Vagina (tissue), 2 donors: ENCODE measurements around the gene RRP36.

Experiments
- CTCF ChIP-seq, 3 experiments: fragments of 450-650 bp in 2 of 3; fragments of 200-600 bp in 1 of 3; sonication (generic) in 1 of 3; IDR thresholded peaks; one replicate each; pipeline ENCODE4 v1.5.1; 2017 to 2019; ENCODE audit warnings: antibody characterized with exemption in 3 of 3, mild to moderate bottlenecking in 2 of 3, moderate library complexity in 2 of 3
- POLR2AphosphoS5 ChIP-seq, 2 donors: sonication (generic); formaldehyde crosslinking; IDR thresholded peaks; one replicate each; pipeline ENCODE4 v1.9.0; 2017; ENCODE audit warnings: antibody characterized with exemption in 2 of 2, mild to moderate bottlenecking in 2 of 2, low read depth in 1 of 2; ENCODE audit not compliant: insufficient read depth in 1 of 2

GRCh38 chr6:42989923-42990322, 31.5 kb upstream of the RRP36 start:
- TF ChIP-seq CTCF (IDR thresholded peaks at IDR 0.05) = no peak
- TF ChIP-seq POLR2AphosphoS5 (IDR thresholded peaks at IDR 0.05; ENCODE audit: insufficient read depth in 1 of 2, low read depth in 1 of 2) = no peak
